Naive thymus-derived CD4-positive, alpha-beta T cell (primary cell): ENCODE data around the gene TNRC6A. TPM values are rescaled to one million over a fixed set of nuclear protein-coding genes. Genes with fewer than 3 reads are reported as not detected.

Source experiments
- ATAC-seq: fragments of 150-1000 bp; cut with Tn5 transposase; 2 replicates; pipeline ENCODE4 v1.10.0; 2021; ENCODE audit warnings: mild to moderate bottlenecking, moderate library complexity
- CTCF ChIA-PET: fragments of 350-600 bp; sonication (Branson Sonifier 250); formaldehyde crosslinking; loops from one replicate; lab custom pipeline; 2021; ENCODE audit warnings: antibody characterized with exemption; lab: Charles Lee
- POLR2A ChIA-PET: fragments of 350-600 bp; sonication (Branson Sonifier 250); formaldehyde crosslinking; loops from one replicate; lab custom pipeline; 2021; ENCODE audit warnings: antibody characterized with exemption, inconsistent platforms; lab: Charles Lee
- DNase-seq, 9 donors: peaks; one replicate each; pipeline versions ENCODE4 v3.0.0 to v3.0.0-alpha.2; 2020 to 2022; ENCODE audit warnings: mixed read lengths in 1 of 9
- H3K27ac ChIP-seq: one replicate; pipeline ENCODE4 v1.7.0; 2013; ENCODE audit warnings: mild to moderate bottlenecking, low read depth, low read length, moderate library complexity
- H3K27me3 ChIP-seq, 2 donors: one replicate each; pipeline ENCODE4 v1.7.0; 2013; ENCODE audit warnings: low read length in 2 of 2, mild to moderate bottlenecking in 2 of 2, moderate library complexity in 2 of 2; ENCODE audit not compliant: control insufficient read depth in 2 of 2, insufficient read depth in 2 of 2
- H3K36me3 ChIP-seq, 3 experiments: 1 replicate in 2 of 3; 2 replicates in 1 of 3; pipeline ENCODE4 v1.7.0; 2013; ENCODE audit warnings: low read length in 3 of 3, mild to moderate bottlenecking in 3 of 3, moderate library complexity in 1 of 3; ENCODE audit not compliant: insufficient read depth in 3 of 3, control insufficient read depth in 2 of 3
- H3K4me1 ChIP-seq, 2 donors: one replicate each; pipeline ENCODE4 v1.7.0; 2013; ENCODE audit warnings: low read length in 2 of 2, mild to moderate bottlenecking in 2 of 2, moderate library complexity in 1 of 2; ENCODE audit not compliant: control insufficient read depth in 2 of 2, insufficient read depth in 2 of 2
- H3K4me3 ChIP-seq: 2 replicates; pipeline ENCODE4 v1.7.0; 2013; ENCODE audit warnings: mild to moderate bottlenecking, low read length
- H3K9me3 ChIP-seq, 3 experiments: 1 replicate in 2 of 3; 2 replicates in 1 of 3; pipeline ENCODE4 v1.7.0; 2013; ENCODE audit warnings: low read length in 3 of 3; ENCODE audit not compliant: control insufficient read depth in 2 of 3
- H3K27ac Mint-ChIP-seq, 9 donors: one replicate each; pipeline ENCODE4 v1.8.0; 2020 to 2022; ENCODE audit warnings: mixed read lengths in 9 of 9, mild to moderate bottlenecking in 8 of 9, moderate library complexity in 5 of 9, inconsistent platforms in 2 of 9
- H3K27me3 Mint-ChIP-seq, 5 donors: one replicate each; pipeline ENCODE4 v1.8.0; 2021 to 2022; ENCODE audit warnings: mixed read lengths in 5 of 5, mild to moderate bottlenecking in 1 of 5
- H3K36me3 Mint-ChIP-seq, 5 donors: one replicate each; pipeline ENCODE4 v1.8.0; 2020 to 2022; ENCODE audit warnings: mixed read lengths in 5 of 5, mild to moderate bottlenecking in 3 of 5, inconsistent platforms in 1 of 5
- H3K4me1 Mint-ChIP-seq, 7 donors: one replicate each; pipeline ENCODE4 v1.8.0; 2020 to 2022; ENCODE audit warnings: mixed read lengths in 7 of 7, mild to moderate bottlenecking in 3 of 7, inconsistent platforms in 1 of 7
- H3K4me3 Mint-ChIP-seq, 10 donors: one replicate each; pipeline ENCODE4 v1.8.0; 2020 to 2022; ENCODE audit warnings: mild to moderate bottlenecking in 10 of 10, mixed read lengths in 10 of 10, moderate library complexity in 6 of 10, inconsistent platforms in 2 of 10
- H3K9me3 Mint-ChIP-seq, 11 donors: one replicate each; pipeline ENCODE4 v1.8.0; 2020 to 2022; ENCODE audit warnings: mixed read lengths in 11 of 11, mild to moderate bottlenecking in 4 of 11, inconsistent platforms in 1 of 11, moderate library complexity in 1 of 11
- intact Hi-C, 2 donors: fragments of 100-400 bp; cut with micrococcal nuclease; formaldehyde crosslinking; loops; one replicate each; pipeline ENCODE4 v1.15.1; 2023
- polyA plus RNA-seq, 2 donors: library from polyadenylated mRNA; unstranded; fragments of 300-500 nt; fragmentation: Illumina TruSeq; gene quantifications; one replicate each; pipeline ENCODE4 v1.2.3, GENCODE V29; 2021
- total RNA-seq, 6 experiments: library from RNA in 5 of 6; stranded (reverse) in 5 of 6; gene quantifications; 1 replicate in 5 of 6; 2 replicates in 1 of 6; pipeline ENCODE4 v1.2.3 and lab custom pipeline; 2021 to 2026

The TNRC6A gene
- total and polyA plus RNA-seq, 7 experiments from 2014 or later = 13.4 to 110 (median 75.2) TPM

- intact Hi-C loops = loop anchor here (1.0 to 10.0 kb wide), 3 partner anchors 34 to 374 kb away; partner anchors contain the start of gene RBBP6 (in 1 of the 2)
- H3K36me3 Mint-ChIP-seq = peaks cover 0 to 18% (median 14%) of the 10 kb centered on the region in 5 donors
- H3K4me1 ChIP-seq = peaks cover 17 to 27% of the 10 kb centered on the region in 2 donors
- peak overlapping the region; percentile 71 to 99 (median 94) for H3K27ac Mint-ChIP-seq
- peak overlapping the region; percentile 89 to 100 (median 96) for H3K4me3 Mint-ChIP-seq
- H3K27me3 Mint-ChIP-seq = peaks cover 0 to 6% (median 0%) of the 10 kb centered on the region in 5 donors
- H3K36me3 ChIP-seq = peaks cover 0 to 11% (median 0%) of the 10 kb centered on the region in 3 experiments
- no peaks in the 10 kb centered on the region for H3K9me3 ChIP-seq
- DNase-seq (no peak), ATAC-seq (no peak)
- ChIA-PET CTCF (no interaction called here), POLR2A (interaction anchor here (0.7 to 1.4 kb wide), 5 partner anchors 10 to 662 kb away, joined by 3 to 8 read pairs (median 4); no protein-coding TSS in a partner anchor)
- H3K4me1 Mint-ChIP-seq = peaks cover 35 to 70% (median 60%) of the 10 kb centered on the region in 7 donors
- H3K4me3 ChIP-seq = peak overlapping the region; percentile 2
- H3K27me3 ChIP-seq = no peaks in the 10 kb centered on the region
- no peak overlapping the region for H3K27ac ChIP-seq
- H3K9me3 Mint-ChIP-seq = peaks cover 0 to 10% (median 0%) of the 10 kb centered on the region in 11 donors
These were observed 1.5 kb downstream of the TNRC6A start for GRCh38 chr16:24730914-24731313.

DNA sequence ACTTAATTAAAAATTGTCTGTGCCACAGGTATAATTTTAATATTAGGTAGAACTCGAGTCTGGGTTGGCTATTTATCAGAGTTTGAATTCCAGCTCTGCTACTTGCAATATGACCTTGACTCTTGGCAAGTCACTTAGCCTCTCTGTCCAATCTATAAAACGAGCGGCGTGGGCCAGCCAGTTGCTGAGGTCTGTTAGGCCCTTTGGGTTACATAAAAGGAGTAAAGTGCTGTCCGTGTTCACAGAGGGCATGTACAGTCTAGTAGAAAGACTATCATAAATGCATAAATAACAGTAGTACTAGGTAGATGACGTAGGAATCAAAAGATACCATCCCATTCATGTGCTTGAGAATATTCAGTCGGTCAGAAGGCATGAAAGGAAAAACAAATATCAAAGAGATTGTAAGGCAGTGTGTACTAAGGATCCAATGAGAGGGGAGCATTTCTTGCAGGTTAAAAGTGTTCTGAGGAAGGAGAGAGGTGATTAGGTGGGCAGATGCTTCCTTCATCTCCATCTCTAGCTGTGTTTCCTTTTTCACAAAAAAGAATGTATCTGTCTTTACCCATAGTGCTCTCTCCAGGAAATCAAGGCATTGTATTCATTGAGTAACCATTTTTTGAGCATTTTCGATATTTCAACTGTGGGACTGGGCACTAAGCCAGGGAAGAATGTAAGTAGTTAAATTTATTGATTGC lies 2.4 kb downstream of the TNRC6A start:
- peaks cover 0 to 10% (median 0%) of the 10 kb centered on the region in 11 donors for H3K9me3 Mint-ChIP-seq
- H3K4me3 ChIP-seq = no peak overlapping the region
- H3K36me3 ChIP-seq = peaks cover 0 to 11% (median 0%) of the 10 kb centered on the region in 3 experiments
- H3K4me3 Mint-ChIP-seq = peak overlapping the region; percentile 11 to 100 (median 95)
- no peak overlapping the region for H3K27ac ChIP-seq
- H3K27me3 ChIP-seq = no peaks in the 10 kb centered on the region
- DNase-seq (peak in 4 of 9 donors; percentile 24 to 40 (median 26)), ATAC-seq (no peak)
- peaks cover 0 to 19% (median 14%) of the 10 kb centered on the region in 5 donors for H3K36me3 Mint-ChIP-seq
- no peaks in the 10 kb centered on the region for H3K9me3 ChIP-seq
- H3K27ac Mint-ChIP-seq = peak overlapping the region; percentile 0 to 99 (median 63)
- intact Hi-C loops = loop anchor here (2.0 to 10.0 kb wide), 2 partner anchors 33 to 373 kb away; no protein-coding TSS in a partner anchor
- peaks cover 0 to 4% (median 0%) of the 10 kb centered on the region in 5 donors for H3K27me3 Mint-ChIP-seq
- CTCF ChIA-PET = no interaction called here
- H3K4me1 ChIP-seq = peaks cover 17 to 37% of the 10 kb centered on the region in 2 donors
- POLR2A ChIA-PET = interaction anchor here (0.7 to 1.4 kb wide), 2 partner anchors 11 to 36 kb away, joined by 3 to 4 read pairs; no protein-coding TSS in a partner anchor
- peaks cover 41 to 79% (median 69%) of the 10 kb centered on the region in 7 donors for H3K4me1 Mint-ChIP-seq

DNA sequence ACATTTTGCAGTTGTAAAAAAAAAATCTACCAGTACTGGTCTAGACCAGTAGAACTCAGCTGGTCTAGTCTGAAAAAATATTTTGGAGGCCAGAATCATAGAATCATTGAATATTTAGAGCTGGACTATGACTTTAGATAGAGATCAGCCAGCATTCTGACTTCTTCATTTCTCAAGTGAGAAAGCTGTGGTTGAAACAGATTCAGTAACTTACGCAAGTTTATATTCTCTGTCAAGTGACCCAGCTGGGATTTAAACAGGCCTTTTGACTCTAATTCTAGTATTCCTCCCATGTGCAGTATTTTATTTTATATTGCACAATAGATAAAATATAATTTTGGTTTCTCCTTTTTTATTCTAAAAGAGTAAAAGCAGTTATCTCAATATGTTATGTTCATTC lies 4.9 kb downstream of the TNRC6A start:
- intact Hi-C loops = loop anchor here in 1 of 2 donors (10.0 kb wide), 1 partner anchor 370 kb away; no protein-coding TSS in a partner anchor

GRCh38 chr16:24736758-24737157 lies 7.3 kb downstream of the TNRC6A start:
- no peaks in the 10 kb centered on the region for H3K9me3 ChIP-seq
- CTCF ChIA-PET = interaction anchor here (0.6 kb wide), 1 partner anchor 167 kb away, joined by 6 read pairs; no protein-coding TSS in a partner anchor
- Mint-ChIP-seq H3K27ac (peak overlapping the region in 4 of 9 donors; percentile 6 to 56 (median 30)), H3K4me1 (peaks cover 54 to 97% (median 96%) of the 10 kb centered on the region in 7 donors), H3K36me3 (peaks cover 0 to 32% (median 23%) of the 10 kb centered on the region in 5 donors), H3K4me3 (peak overlapping the region in 5 of 10 donors; percentile 19 to 64 (median 51)), H3K27me3 (no peaks in the 10 kb centered on the region), H3K9me3 (no peaks in the 10 kb centered on the region)
- no peak overlapping the region for H3K27ac ChIP-seq
- ATAC-seq = no peak
- H3K4me3 ChIP-seq = no peak overlapping the region
- POLR2A ChIA-PET = interaction anchor here (2.3 kb wide), 1 partner anchor 8 kb away, joined by 5 read pairs; no protein-coding TSS in a partner anchor
- peaks cover 0 to 3% (median 0%) of the 10 kb centered on the region in 3 experiments for H3K36me3 ChIP-seq
- intact Hi-C loops = loop anchor here in 1 of 2 donors (10.0 kb wide), 1 partner anchor 368 kb away; no protein-coding TSS in a partner anchor
- peaks cover 6 to 51% of the 10 kb centered on the region in 2 donors for H3K4me1 ChIP-seq
- no peak for DNase-seq
- H3K27me3 ChIP-seq = no peaks in the 10 kb centered on the region

More for the DNA sequence above, 4.9 kb downstream of the TNRC6A start:
- Histone ChIP-seq H3K36me3 (peaks cover 0 to 8% (median 0%) of the 10 kb centered on the region in 3 experiments), H3K27ac (no peak overlapping the region), H3K9me3 (no peaks in the 10 kb centered on the region), H3K4me1 (peaks cover 17 to 56% of the 10 kb centered on the region in 2 donors), H3K4me3 (no peak overlapping the region), H3K27me3 (no peaks in the 10 kb centered on the region)
- Mint-ChIP-seq H3K27ac (peak overlapping the region in 6 of 9 donors; percentile 1 to 68 (median 22)), H3K9me3 (peaks cover 0 to 4% (median 0%) of the 10 kb centered on the region in 11 donors), H3K4me3 (peak overlapping the region in 3 of 10 donors; percentile 13 to 89 (median 47)), H3K27me3 (peaks cover 0 to 2% (median 0%) of the 10 kb centered on the region in 5 donors), H3K36me3 (peaks cover 0 to 27% (median 14%) of the 10 kb centered on the region in 5 donors), H3K4me1 (peaks cover 56 to 88% (median 82%) of the 10 kb centered on the region in 7 donors)
- ATAC-seq = no peak
- CTCF ChIA-PET = no interaction called here
- DNase-seq = no peak
- POLR2A ChIA-PET = interaction anchor here (1.0 to 1.8 kb wide), 2 partner anchors 14 to 196 kb away, joined by 4 read pairs; partner anchors contain the start of gene RBBP6

DNA sequence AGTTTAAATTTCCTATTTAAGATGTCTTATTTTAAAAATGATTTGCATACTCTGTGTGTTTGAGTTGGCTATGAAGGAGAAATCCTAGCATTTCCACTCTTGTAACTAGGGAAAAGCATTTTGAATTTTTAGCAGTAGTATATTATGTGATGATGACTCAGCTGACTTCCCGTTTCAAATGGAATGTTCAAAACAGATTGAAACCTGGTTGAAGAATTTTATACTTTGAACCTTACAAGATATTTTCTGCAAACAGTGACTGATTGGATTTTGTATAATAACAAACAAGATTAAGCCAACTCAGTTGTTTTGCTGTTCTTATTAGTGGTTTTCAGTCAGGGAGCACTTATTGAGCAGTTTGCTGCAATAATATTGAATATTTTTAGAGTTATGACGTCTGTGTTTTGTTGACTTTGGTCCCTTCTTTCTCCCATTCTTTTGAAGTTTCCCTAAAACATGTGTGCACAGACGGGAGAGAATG lies 8.0 kb downstream of the TNRC6A start:
- intact Hi-C loops = loop anchor here in 1 of 2 donors (10.0 kb wide), 1 partner anchor 367 kb away; no protein-coding TSS in a partner anchor
- peak overlapping the region in 8 of 10 donors; percentile 0 to 60 (median 16) for H3K4me3 Mint-ChIP-seq
- no peak overlapping the region for H3K4me3 ChIP-seq

More for the DNA sequence above, 8.0 kb downstream of the TNRC6A start:
- peaks cover 51 to 97% (median 96%) of the 10 kb centered on the region in 7 donors for H3K4me1 Mint-ChIP-seq
- POLR2A ChIA-PET = interaction anchor here (2.3 kb wide), 1 partner anchor 9 kb away, joined by 5 read pairs; no protein-coding TSS in a partner anchor
- CTCF ChIA-PET = interaction anchor here (0.6 kb wide), 1 partner anchor 168 kb away, joined by 6 read pairs; no protein-coding TSS in a partner anchor
- ATAC-seq (no peak), DNase-seq (no peak)
- Histone ChIP-seq H3K27me3 (no peaks in the 10 kb centered on the region), H3K4me1 (peaks cover 3 to 51% of the 10 kb centered on the region in 2 donors), H3K9me3 (no peaks in the 10 kb centered on the region), H3K27ac (no peak overlapping the region), H3K36me3 (peaks cover 0 to 3% (median 0%) of the 10 kb centered on the region in 3 experiments)
- peak overlapping the region in 2 of 9 donors; percentile 0 to 25 for H3K27ac Mint-ChIP-seq
- no peaks in the 10 kb centered on the region for H3K9me3 Mint-ChIP-seq
- H3K27me3 Mint-ChIP-seq = no peaks in the 10 kb centered on the region
- H3K36me3 Mint-ChIP-seq = peaks cover 0 to 33% (median 17%) of the 10 kb centered on the region in 5 donors
